DND-41 (cell line): ENCODE results near the gene IFT20.

Experiments used
- ATAC-seq: fragments of 200-7000 bp; cut with Tn5 transposase; 3 replicates; pipeline ENCODE4 v1.9.1; 2021; ENCODE audit warnings: low read depth; ENCODE audit not compliant: insufficient read depth
- DNase-seq: peaks from one replicate; pipeline ENCODE4 v3.0.0-alpha.2; 2020
- H2AFZ ChIP-seq: 2 replicates; pipeline ENCODE4 v1.6.0; 2012; ENCODE audit warnings: low read depth, low read length
- H3K27ac ChIP-seq: 2 replicates; pipeline ENCODE4 v1.5.1; 2012; ENCODE audit warnings: low read length, inconsistent platforms
- H3K27me3 ChIP-seq: fragments of 200-600 bp; sonication (generic); 2 replicates; pipeline ENCODE4 v1.6.0; 2012; ENCODE audit warnings: low read length, mild to moderate bottlenecking, inconsistent platforms; ENCODE audit not compliant: insufficient read depth, poor library complexity
- H3K36me3 ChIP-seq: 2 replicates; pipeline ENCODE4 v1.5.1; 2012; ENCODE audit warnings: low read length, inconsistent platforms; ENCODE audit not compliant: insufficient read depth
- H3K4me1 ChIP-seq: 2 replicates; pipeline ENCODE4 v1.5.1; 2012; ENCODE audit warnings: mild to moderate bottlenecking, low read length; ENCODE audit not compliant: insufficient read depth
- H3K4me2 ChIP-seq: 2 replicates; pipeline ENCODE4 v1.6.0; 2012; ENCODE audit warnings: mild to moderate bottlenecking, moderate library complexity, low read length, inconsistent platforms; ENCODE audit not compliant: insufficient read depth
- H3K4me3 ChIP-seq, 2 experiments: fragments of 200-600 bp in 1 of 2; shearing (Covaris generic) in 1 of 2; 2 replicates each; pipeline ENCODE4 v1.5.1; 2012 to 2016; ENCODE audit warnings: inconsistent platforms in 2 of 2, low read length in 2 of 2, mild to moderate bottlenecking in 2 of 2, low read depth in 1 of 2, moderate library complexity in 1 of 2
- H3K79me2 ChIP-seq: 2 replicates; pipeline ENCODE4 v1.6.0; 2012; ENCODE audit warnings: low read length, inconsistent platforms; ENCODE audit not compliant: insufficient read depth
- H3K9ac ChIP-seq: 2 replicates; pipeline ENCODE4 v1.6.0; 2012; ENCODE audit warnings: low read depth, mild to moderate bottlenecking, inconsistent platforms, low read length, moderate library complexity
- H3K9me3 ChIP-seq: 2 replicates; pipeline ENCODE4 v1.5.1; 2012; ENCODE audit warnings: low read length, moderate library complexity, mild to moderate bottlenecking, inconsistent platforms; ENCODE audit not compliant: insufficient read depth, severe bottlenecking
- H4K20me1 ChIP-seq: 2 replicates; pipeline ENCODE4 v1.6.0; 2012; ENCODE audit warnings: low read length; ENCODE audit not compliant: insufficient read depth
- CTCF ChIP-seq: IDR thresholded peaks from 2 replicates; pipeline ENCODE4 v1.5.1; 2012; ENCODE audit warnings: borderline replicate concordance, low read length, moderate library complexity, mild to moderate bottlenecking; ENCODE audit not compliant: poor library complexity, severe bottlenecking; ENCODE audit errors: extremely low read depth
- EZH2 ChIP-seq: IDR thresholded peaks from 3 replicates; pipeline ENCODE4 v1.6.1; 2012; ENCODE audit warnings: borderline replicate concordance, low read depth, mild to moderate bottlenecking, moderate library complexity, low read length, inconsistent platforms; ENCODE audit not compliant: severe bottlenecking

Gene IFT20

GRCh38 chr17:28315846-28316705 is 19.2 kb downstream of the IFT20 start:
- H3K27me3 ChIP-seq, result peaks cover 11% of the 10 kb centered on the region
- peaks cover 7% of the 10 kb centered on the region; the same call in 1 of the 2 replicates for H4K20me1 ChIP-seq
- H3K9ac ChIP-seq, result no peak overlapping the region
- TF ChIP-seq CTCF (no peak), EZH2 (no peak)
- DNase-seq, result no peak
- peaks cover 25% of the 10 kb centered on the region for H3K79me2 ChIP-seq
- H3K27ac ChIP-seq, result no peak overlapping the region
- peaks cover 11% of the 10 kb centered on the region for H3K36me3 ChIP-seq
- no peak overlapping the region for H3K4me3 ChIP-seq
- no peak overlapping the region for H2AFZ ChIP-seq
- peaks cover 29% of the 10 kb centered on the region for H3K4me1 ChIP-seq
- H3K9me3 ChIP-seq, result no peaks in the 10 kb centered on the region
- H3K4me2 ChIP-seq, result no peak overlapping the region
- no peak for ATAC-seq

DNA sequence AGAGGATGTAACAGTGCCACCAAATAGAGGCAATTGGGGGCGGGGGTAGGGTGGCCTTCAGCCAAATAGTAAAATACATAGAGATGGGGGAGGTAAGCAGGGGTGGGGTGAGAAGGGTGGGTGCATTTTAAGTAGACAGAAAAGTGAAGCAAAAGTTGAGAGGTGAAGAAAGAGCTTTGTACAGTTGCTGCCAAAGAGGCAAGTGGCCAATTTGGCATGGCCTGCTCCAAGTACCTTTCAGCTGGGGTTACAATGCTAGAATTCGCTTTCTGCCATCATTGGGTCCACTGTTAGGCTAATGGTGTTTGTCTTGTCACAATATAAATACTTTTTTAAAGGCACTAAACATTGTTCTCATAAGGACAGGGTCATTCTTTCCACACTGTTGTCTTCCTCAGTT is 21.4 kb downstream of the IFT20 start:
- Histone ChIP-seq H3K79me2 (peaks cover 3% of the 10 kb centered on the region), H3K27me3 (peaks cover 11% of the 10 kb centered on the region), H3K27ac (no peak overlapping the region), H2AFZ (no peak overlapping the region), H4K20me1 (no peaks in the 10 kb centered on the region), H3K9me3 (no peaks in the 10 kb centered on the region), H3K4me1 (peaks cover 14% of the 10 kb centered on the region), H3K4me2 (no peak overlapping the region), H3K4me3 (no peak overlapping the region), H3K9ac (no peak overlapping the region), H3K36me3 (no peaks in the 10 kb centered on the region)
- TF ChIP-seq EZH2 (no peak), CTCF (no peak)
- DNase-seq (no peak), ATAC-seq (no peak)

GRCh38 chr17:28306954-28307401 is 28.3 kb downstream of the IFT20 start:
- Histone ChIP-seq H3K36me3 (no peaks in the 10 kb centered on the region), H3K27ac (no peak overlapping the region), H3K9me3 (no peaks in the 10 kb centered on the region), H3K4me2 (no peak overlapping the region), H3K4me1 (no peaks in the 10 kb centered on the region), H3K27me3 (peaks cover 4% of the 10 kb centered on the region), H3K4me3 (no peak overlapping the region), H2AFZ (no peak overlapping the region), H4K20me1 (no peaks in the 10 kb centered on the region), H3K9ac (no peak overlapping the region), H3K79me2 (no peaks in the 10 kb centered on the region)
- TF ChIP-seq EZH2 (no peak), CTCF (no peak)
- ATAC-seq (no peak), DNase-seq (no peak)
